Stimulated activated memory B cell treated with anti-CD40 and anti-IgM and Interleukin-4, amounts not matched to agents 10 μg/mL and 1 μg/mL and 100 μg/mL, for 72 hours (primary cell): ENCODE measurements around the gene DCST2.
A peak's percentile ranks its signal among the peaks of the same experiment; 100 is the strongest.

ENCODE experiments used
- ATAC-seq: fragments of 150-1000 bp; cut with Tn5 transposase; 2 replicates; pipeline ENCODE4 v1.10.0; 2021
- H3K27ac Mint-ChIP-seq: one replicate; pipeline ENCODE4 v1.8.0; 2022; ENCODE audit warnings: mild to moderate bottlenecking, mixed read lengths
- H3K27me3 Mint-ChIP-seq: one replicate; pipeline ENCODE4 v1.8.0; 2022; ENCODE audit warnings: mixed read lengths
- H3K36me3 Mint-ChIP-seq: one replicate; pipeline ENCODE4 v1.8.0; 2022; ENCODE audit warnings: mixed read lengths
- H3K4me1 Mint-ChIP-seq: one replicate; pipeline ENCODE4 v1.8.0; 2022; ENCODE audit warnings: mixed read lengths
- H3K4me3 Mint-ChIP-seq: one replicate; pipeline ENCODE4 v1.8.0; 2022; ENCODE audit warnings: mild to moderate bottlenecking, moderate library complexity, mixed read lengths
- H3K9me3 Mint-ChIP-seq: one replicate; pipeline ENCODE4 v1.8.0; 2022; ENCODE audit warnings: mixed read lengths

DCST2 gene

GRCh38 chr1:154968731-154969130, 64.8 kb downstream of the DCST2 start:
- peak overlapping the region; percentile 82 for H3K27ac Mint-ChIP-seq

More at GRCh38 chr1:154968731-154969130, 64.8 kb downstream of the DCST2 start:
- no peaks in the 10 kb centered on the region for H3K9me3 Mint-ChIP-seq
- peaks cover 42% of the 10 kb centered on the region for H3K4me1 Mint-ChIP-seq
- no peak for ATAC-seq
- peaks cover 47% of the 10 kb centered on the region for H3K36me3 Mint-ChIP-seq
- no peaks in the 10 kb centered on the region for H3K27me3 Mint-ChIP-seq
- H3K4me3 Mint-ChIP-seq = no peak overlapping the region
